HG03571 (cell line): ENCODE data around the gene NAV2.
A peak's percentile ranks its signal among the peaks of the same experiment; 100 is the strongest.

ENCODE experiments used
- ATAC-seq: cut with Tn5 transposase; IDR thresholded peaks from one replicate; pipeline ENCODE4 v1.9.1; 2021; ENCODE audit not compliant: unreplicated experiment

The NAV2 gene

GRCh38 chr11:20097319-20098221 lies 384.9 kb downstream of the NAV2 start:
- ATAC-seq = no peak

DNA sequence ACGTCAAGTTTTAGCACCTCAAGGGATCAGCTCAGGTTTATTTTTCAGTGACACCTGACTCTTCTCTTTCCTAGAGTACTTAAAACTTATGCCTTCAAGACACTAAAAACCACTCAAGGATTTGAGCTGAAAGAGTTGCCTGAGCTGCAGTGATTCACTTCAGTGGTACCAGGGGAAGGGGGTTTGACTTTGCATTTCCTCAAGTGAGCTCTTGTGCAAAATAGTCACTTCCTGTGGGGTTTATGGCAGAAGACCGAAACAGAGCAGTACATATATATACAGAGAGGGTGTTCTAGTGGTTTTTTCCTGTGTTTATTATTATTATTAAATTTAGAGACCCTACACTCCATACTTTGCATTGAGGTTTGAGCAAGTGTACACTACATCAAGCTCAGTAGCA lies 386.9 kb downstream of the NAV2 start:
- no peak for ATAC-seq

GRCh38 chr11:20102397-20102796 lies 389.8 kb downstream of the NAV2 start:
- ATAC-seq = no peak

DNA sequence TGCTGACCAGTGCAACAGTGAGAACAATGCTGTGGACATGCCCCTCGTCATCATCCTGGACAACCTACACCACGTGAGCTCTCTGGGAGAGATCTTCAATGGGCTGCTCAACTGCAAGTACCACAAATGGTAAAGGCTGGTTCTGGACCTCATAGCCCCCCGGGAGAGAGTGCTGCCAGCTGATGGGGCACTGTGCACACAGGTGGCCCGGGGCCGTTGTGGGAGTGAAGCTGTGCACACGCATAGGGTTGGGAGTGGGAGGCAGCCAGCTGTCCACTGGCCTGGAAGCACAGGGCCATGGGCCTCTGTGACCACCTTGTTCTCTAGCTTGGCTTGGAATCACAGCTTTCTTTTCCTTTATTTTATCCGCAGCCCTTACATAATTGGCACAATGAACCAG lies 390.6 kb downstream of the NAV2 start:
- no peak for ATAC-seq

DNA sequence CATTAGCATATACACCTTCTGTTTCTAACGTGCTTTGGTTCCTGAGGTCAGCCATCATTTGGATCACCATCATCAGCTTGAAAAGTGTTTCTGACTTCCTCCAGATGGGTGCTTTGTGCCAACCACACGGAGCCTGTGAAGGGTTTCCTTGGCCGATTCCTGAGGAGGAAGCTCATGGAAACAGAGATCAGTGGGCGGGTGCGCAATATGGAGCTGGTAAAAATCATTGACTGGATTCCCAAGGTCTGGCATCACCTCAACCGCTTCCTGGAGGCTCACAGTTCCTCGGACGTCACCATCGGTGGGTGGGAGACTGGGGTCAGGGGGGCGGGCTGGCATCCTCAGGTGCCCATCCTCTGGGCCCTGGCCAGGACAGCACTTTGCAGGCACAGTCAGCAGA lies 392.8 kb downstream of the NAV2 start:
- ATAC-seq = no peak

DNA sequence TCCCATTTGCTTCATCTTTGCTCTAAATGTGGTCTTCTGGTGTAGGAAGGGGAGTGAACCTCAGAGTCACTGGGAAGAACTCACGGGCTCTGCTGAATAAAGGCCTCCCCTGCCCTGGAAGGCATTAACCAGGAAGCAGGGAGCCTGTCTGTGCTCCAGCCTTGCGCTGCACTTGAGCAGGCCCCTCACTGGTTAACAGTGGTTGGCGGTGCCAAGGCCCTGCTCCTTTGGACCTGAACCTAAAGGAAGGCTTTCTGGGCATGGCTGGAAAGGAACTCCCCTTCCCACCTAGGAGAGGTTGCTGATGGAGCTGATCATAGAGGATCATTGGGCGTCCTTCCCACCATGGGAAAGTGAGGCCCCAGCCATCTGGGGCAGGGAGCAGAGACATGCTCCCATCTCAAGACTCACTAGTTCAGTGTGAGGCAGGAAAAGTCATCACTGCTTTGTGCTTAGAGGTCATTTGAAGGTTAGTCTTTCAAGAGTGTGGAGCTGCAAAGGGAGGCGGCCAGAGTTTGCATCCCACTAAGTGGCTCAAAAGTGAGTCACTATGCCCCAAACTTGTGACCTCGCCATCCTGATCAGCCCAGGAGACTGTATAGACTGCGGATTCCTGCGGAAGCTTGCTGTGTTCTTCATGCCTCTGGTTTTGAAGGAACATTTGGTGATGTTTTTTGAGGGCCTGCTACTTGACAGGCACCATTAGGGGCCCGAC lies 397.3 kb downstream of the NAV2 start:
- ATAC-seq = no peak

GRCh38 chr11:20110908-20111669 lies 398.5 kb downstream of the NAV2 start:
- peak; percentile 85 for ATAC-seq

DNA sequence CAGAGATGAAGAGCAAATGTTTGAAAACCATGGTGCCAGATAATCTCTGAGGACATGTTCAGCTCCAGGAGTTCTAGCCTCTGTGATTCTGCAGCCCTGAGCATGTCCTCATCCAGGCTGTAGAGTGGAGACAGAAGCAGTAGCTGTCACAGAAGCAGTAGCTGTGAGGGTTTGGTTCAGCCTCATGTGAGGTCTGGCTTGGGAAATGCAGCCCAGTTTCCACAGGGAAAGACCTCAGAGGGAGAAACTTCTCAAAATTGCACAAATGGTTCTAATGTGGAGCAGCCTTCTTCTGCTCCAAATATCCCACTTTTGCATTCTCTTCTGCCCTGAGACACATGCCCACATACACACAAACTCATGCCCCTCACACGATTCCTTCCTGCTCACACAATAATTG lies 399.2 kb downstream of the NAV2 start:
- no peak for ATAC-seq

GRCh38 chr11:20112291-20113148 lies 399.9 kb downstream of the NAV2 start:
- ATAC-seq = no peak

DNA sequence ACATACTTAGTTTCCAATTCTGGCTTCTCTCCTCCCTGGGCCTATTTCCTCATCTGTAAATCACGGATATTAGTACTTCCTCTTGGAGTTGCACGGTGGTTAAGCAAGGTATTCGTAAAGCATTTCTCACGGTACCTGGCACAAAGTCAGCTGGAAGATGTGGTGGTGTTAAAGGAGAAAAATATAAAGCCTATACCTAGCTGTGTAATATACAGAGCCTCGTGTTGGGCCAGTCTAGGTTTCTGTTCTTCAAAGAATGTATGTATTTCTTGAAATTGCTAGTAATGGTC lies 400.5 kb downstream of the NAV2 start:
- ATAC-seq = no peak

DNA sequence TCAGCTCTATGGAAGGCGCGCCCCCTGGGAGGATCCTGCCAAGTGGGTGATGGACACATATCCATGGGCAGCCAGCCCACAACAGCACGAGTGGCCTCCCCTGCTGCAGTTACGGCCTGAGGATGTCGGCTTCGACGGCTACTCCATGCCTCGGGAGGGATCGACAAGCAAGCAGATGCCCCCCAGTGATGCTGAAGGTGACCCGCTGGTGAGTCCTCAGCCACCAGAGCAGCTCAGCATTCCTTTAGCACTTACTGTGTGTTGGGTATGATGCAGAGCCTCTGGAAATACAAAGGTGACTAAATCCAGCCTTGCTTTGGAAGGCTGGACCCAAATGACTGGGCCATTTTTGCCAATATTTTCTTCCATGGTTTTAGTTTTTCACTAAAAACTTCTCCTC lies 402.0 kb downstream of the NAV2 start:
- ATAC-seq = no peak

- no peak for ATAC-seq
Observed at GRCh38 chr11:20116825-20117224, 404.2 kb downstream of the NAV2 start.

- no peak for ATAC-seq
Observed at GRCh38 chr11:20117291-20117690, 404.7 kb downstream of the NAV2 start.

GRCh38 chr11:20118209-20118608 lies 405.6 kb downstream of the NAV2 start:
- no peak for ATAC-seq

GRCh38 chr11:20119315-20119714 lies 406.7 kb downstream of the NAV2 start:
- no peak for ATAC-seq

GRCh38 chr11:20120134-20120925 lies 407.7 kb downstream of the NAV2 start:
- no peak for ATAC-seq

GRCh38 chr11:20122131-20122530 lies 409.5 kb downstream of the NAV2 start:
- no peak for ATAC-seq

DNA sequence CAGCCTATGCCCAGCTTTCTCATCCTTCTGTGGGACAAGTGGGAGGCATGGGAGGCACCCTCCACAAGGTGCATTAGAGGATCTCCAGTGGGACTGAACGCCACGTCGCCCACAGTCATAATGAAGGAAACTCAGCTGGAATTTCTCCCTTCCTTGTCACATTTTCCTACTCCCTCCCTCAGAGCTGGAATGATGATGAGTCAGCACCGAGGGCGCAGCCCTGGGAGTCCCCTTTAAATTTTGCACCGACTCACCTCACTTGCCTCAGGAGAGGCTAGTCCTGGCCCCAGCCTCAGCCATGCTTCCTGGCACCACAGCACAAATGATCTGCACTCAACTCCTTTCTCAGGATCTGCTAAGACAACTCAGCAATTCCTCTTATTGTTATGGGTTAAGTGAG lies 413.3 kb downstream of the NAV2 start:
- ATAC-seq = no peak

- ATAC-seq = no peak
Observed at GRCh38 chr11:20126724-20127123, 414.1 kb downstream of the NAV2 start.
